Transverse colon (tissue), 3 donors: Measurements from ENCODE around the gene RGS7.

Experiments
- EP300 ChIP-seq: sonication (generic); formaldehyde crosslinking; IDR thresholded peaks from one replicate; pipeline ENCODE4 v1.6.1; 2017; ENCODE audit warnings: antibody characterized with exemption, low read depth
- POLR2A ChIP-seq: fragments of 450-650 bp; IDR thresholded peaks from one replicate; pipeline ENCODE4 v1.6.1; 2016; ENCODE audit warnings: antibody characterized with exemption, mild to moderate bottlenecking, moderate library complexity
- TF ChIP-seq, protein P1 (sequence below), 5 experiments: fragments of 200-600 bp in 3 of 5; fragments of 450-650 bp in 2 of 5; sonication (generic) in 3 of 5; IDR thresholded peaks; 1 replicate in 2 of 5; 2 replicates in 3 of 5; pipeline ENCODE4 v1.5.1; 2016 to 2017; ENCODE audit warnings: antibody characterized with exemption in 5 of 5, inconsistent platforms in 3 of 5, mild to moderate bottlenecking in 2 of 5, moderate library complexity in 1 of 5

GRCh38 chr1:240824238-240824637 lies 532.8 kb downstream of the RGS7 start:
- TF ChIP-seq, protein P1, sequence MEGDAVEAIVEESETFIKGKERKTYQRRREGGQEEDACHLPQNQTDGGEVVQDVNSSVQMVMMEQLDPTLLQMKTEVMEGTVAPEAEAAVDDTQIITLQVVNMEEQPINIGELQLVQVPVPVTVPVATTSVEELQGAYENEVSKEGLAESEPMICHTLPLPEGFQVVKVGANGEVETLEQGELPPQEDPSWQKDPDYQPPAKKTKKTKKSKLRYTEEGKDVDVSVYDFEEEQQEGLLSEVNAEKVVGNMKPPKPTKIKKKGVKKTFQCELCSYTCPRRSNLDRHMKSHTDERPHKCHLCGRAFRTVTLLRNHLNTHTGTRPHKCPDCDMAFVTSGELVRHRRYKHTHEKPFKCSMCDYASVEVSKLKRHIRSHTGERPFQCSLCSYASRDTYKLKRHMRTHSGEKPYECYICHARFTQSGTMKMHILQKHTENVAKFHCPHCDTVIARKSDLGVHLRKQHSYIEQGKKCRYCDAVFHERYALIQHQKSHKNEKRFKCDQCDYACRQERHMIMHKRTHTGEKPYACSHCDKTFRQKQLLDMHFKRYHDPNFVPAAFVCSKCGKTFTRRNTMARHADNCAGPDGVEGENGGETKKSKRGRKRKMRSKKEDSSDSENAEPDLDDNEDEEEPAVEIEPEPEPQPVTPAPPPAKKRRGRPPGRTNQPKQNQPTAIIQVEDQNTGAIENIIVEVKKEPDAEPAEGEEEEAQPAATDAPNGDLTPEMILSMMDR (IDR thresholded peaks at IDR 0.05) = no peak
- TF ChIP-seq POLR2A (no peak), EP300 (no peak)
